ENCODE measurements around the gene CCDC102A.

- TF ChIP-seq, protein P1, sequence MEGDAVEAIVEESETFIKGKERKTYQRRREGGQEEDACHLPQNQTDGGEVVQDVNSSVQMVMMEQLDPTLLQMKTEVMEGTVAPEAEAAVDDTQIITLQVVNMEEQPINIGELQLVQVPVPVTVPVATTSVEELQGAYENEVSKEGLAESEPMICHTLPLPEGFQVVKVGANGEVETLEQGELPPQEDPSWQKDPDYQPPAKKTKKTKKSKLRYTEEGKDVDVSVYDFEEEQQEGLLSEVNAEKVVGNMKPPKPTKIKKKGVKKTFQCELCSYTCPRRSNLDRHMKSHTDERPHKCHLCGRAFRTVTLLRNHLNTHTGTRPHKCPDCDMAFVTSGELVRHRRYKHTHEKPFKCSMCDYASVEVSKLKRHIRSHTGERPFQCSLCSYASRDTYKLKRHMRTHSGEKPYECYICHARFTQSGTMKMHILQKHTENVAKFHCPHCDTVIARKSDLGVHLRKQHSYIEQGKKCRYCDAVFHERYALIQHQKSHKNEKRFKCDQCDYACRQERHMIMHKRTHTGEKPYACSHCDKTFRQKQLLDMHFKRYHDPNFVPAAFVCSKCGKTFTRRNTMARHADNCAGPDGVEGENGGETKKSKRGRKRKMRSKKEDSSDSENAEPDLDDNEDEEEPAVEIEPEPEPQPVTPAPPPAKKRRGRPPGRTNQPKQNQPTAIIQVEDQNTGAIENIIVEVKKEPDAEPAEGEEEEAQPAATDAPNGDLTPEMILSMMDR (conservative IDR thresholded peaks at IDR 0.05) = no peak
- no peak for TF ChIP-seq ZFX (IDR thresholded peaks at IDR 0.05)
Observed at GRCh38 chr16:57507136-57508034, 29.0 kb downstream of the CCDC102A start.

Measured in C4-2B (cell line).